Liver (tissue), 3 donors: Measurements from ENCODE around the gene CCR5AS.

ENCODE experiments used
- CTCF ChIP-seq: fragments of 150-350 bp; IDR thresholded peaks from 2 replicates; pipeline ENCODE4 v1.5.1; 2017; ENCODE audit warnings: improper control_type of control experiment, low read depth, low read length; ENCODE audit not compliant: missing input control
- HNF4A ChIP-seq, 2 donors: conservative IDR thresholded peaks; 2 replicates each; pipeline ENCODE4 v1.6.1; 2016; ENCODE audit warnings: antibody characterized with exemption in 2 of 2, mild to moderate bottlenecking in 2 of 2
- REST ChIP-seq: IDR thresholded peaks from 2 replicates; pipeline ENCODE4 v1.6.1; 2016; ENCODE audit warnings: antibody characterized with exemption, mild to moderate bottlenecking
- YY1 ChIP-seq: IDR thresholded peaks from 2 replicates; pipeline ENCODE4 v1.6.1; 2016; ENCODE audit warnings: antibody characterized with exemption, mild to moderate bottlenecking
- donor health status: healthy.
- donor health status: healthy.

GRCh38 chr3:46324036-46324435, 82.8 kb downstream of the CCR5AS start:
- TF ChIP-seq CTCF (no peak), REST (no peak), YY1 (no peak), HNF4A (conservative IDR thresholded peaks at IDR 0.05) (no peak)
